SK-N-SH (cell line): ENCODE measurements around the gene MRPL23. TPM values are rescaled to one million over a fixed set of nuclear protein-coding genes. Genes with fewer than 3 reads are reported as not detected.

ENCODE experiments used
- CTCF ChIA-PET: fragments of 300-600, 350-600 bp; formaldehyde crosslinking; extraction: SDS; loops from one replicate; lab custom pipeline; 2021; lab: Yijun Ruan, JAX
- POLR2A ChIA-PET: fragments of 350-600 bp; sonication (Branson Sonifier 250); formaldehyde crosslinking; extraction: SDS; loops from one replicate; lab custom pipeline; 2020; ENCODE audit warnings: antibody characterized with exemption, inconsistent platforms; lab: Yijun Ruan, JAX
- DNase-seq: peaks from one replicate; pipeline ENCODE4 v3.0.0; 2012
- H2AFZ ChIP-seq: fragments of 200-600 bp; sonication (generic); 2 replicates; pipeline ENCODE4 v1.8.1; 2016; ENCODE audit warnings: antibody characterized with exemption, mild to moderate bottlenecking, low read depth
- H3F3A ChIP-seq: fragments of 200-600 bp; sonication (generic); replicated peaks from 2 replicates; pipeline ENCODE3; 2016; ENCODE audit warnings: antibody characterized with exemption, mild to moderate bottlenecking; ENCODE audit not compliant: insufficient read depth
- H3K27ac ChIP-seq, 2 experiments: fragments of 200-500 bp in 1 of 2; fragments of 200-600 bp in 1 of 2; sonication (Bioruptor generic) in 1 of 2; sonication (generic), shearing (Covaris generic) in 1 of 2; 2 replicates each; pipeline versions ENCODE4 v1.5.1 to v1.6.1; 2014 to 2016; ENCODE audit warnings: low read depth in 2 of 2, inconsistent platforms in 1 of 2, low read length in 1 of 2, mild to moderate bottlenecking in 1 of 2, mixed read lengths in 1 of 2
- H3K27me3 ChIP-seq: fragments of 200-600 bp; sonication (generic), shearing (Covaris generic); 2 replicates; pipeline ENCODE4 v1.6.1; 2016; ENCODE audit warnings: mixed run types; ENCODE audit not compliant: insufficient read depth
- H3K36me3 ChIP-seq, 2 experiments: fragments of 200-500 bp in 1 of 2; fragments of 200-600 bp in 1 of 2; sonication (Bioruptor generic) in 1 of 2; sonication (generic) in 1 of 2; replicated peaks in 1 of 2; 2 replicates each; pipeline versions ENCODE3 to v1.5.1; 2014 to 2016; ENCODE audit warnings: low read length in 1 of 2, mild to moderate bottlenecking in 1 of 2; ENCODE audit not compliant: insufficient read depth in 2 of 2, control insufficient read depth in 1 of 2
- H3K4me1 ChIP-seq, 2 experiments: fragments of 200-500 bp in 1 of 2; fragments of 200-600 bp in 1 of 2; sonication (Bioruptor generic) in 1 of 2; sonication (generic), shearing (Covaris generic) in 1 of 2; 2 replicates each; pipeline versions ENCODE4 v1.5.1 to v1.6.1; 2014 to 2016; ENCODE audit warnings: low read depth in 1 of 2, low read length in 1 of 2, mixed run types in 1 of 2; ENCODE audit not compliant: insufficient read depth in 2 of 2, control insufficient read depth in 1 of 2
- H3K4me2 ChIP-seq: fragments of 200-600 bp; sonication (generic), shearing (Covaris generic); 2 replicates; pipeline ENCODE4 v1.6.1; 2017; ENCODE audit warnings: mixed run types
- H3K4me3 ChIP-seq, 2 experiments: fragments of 200-500 bp in 1 of 2; fragments of 200-600 bp in 1 of 2; sonication (Bioruptor generic) in 1 of 2; sonication (generic), shearing (Covaris generic) in 1 of 2; 2 replicates each; pipeline versions ENCODE4 v1.5.1 to v1.8.1; 2014 to 2016; ENCODE audit warnings: low read depth in 2 of 2, inconsistent platforms in 1 of 2, low read length in 1 of 2, mild to moderate bottlenecking in 1 of 2, mixed read lengths in 1 of 2, moderate library complexity in 1 of 2
- H3K79me2 ChIP-seq: fragments of 200-600 bp; sonication (generic); 2 replicates; pipeline ENCODE4 v1.8.1; 2017; ENCODE audit warnings: mild to moderate bottlenecking; ENCODE audit not compliant: insufficient read depth
- H3K9ac ChIP-seq: fragments of 200-600 bp; sonication (generic); 2 replicates; pipeline ENCODE4 v1.6.1; 2017; ENCODE audit warnings: mixed run types
- H3K9me2 ChIP-seq: fragments of 200-600 bp; sonication (generic); 2 replicates; pipeline ENCODE4 v1.6.1; 2017; ENCODE audit warnings: mixed run types
- H3K9me3 ChIP-seq: fragments of 200-600 bp; sonication (generic); 2 replicates; pipeline ENCODE4 v1.6.1; 2017; ENCODE audit warnings: mixed run types, mild to moderate bottlenecking, moderate library complexity
- H4K20me1 ChIP-seq: fragments of 200-600 bp; sonication (generic); 2 replicates; pipeline ENCODE4 v1.6.1; 2017; ENCODE audit warnings: mild to moderate bottlenecking, mixed run types; ENCODE audit not compliant: insufficient read depth
- EP300 ChIP-seq, 2 experiments: IDR thresholded peaks; 2 replicates each; pipeline versions ENCODE4 v1.4.0 to v1.6.1; 2012; ENCODE audit warnings: borderline replicate concordance in 1 of 2, low read depth in 1 of 2, low read length in 1 of 2
- EZH2phosphoT487 ChIP-seq: fragments of 200-600 bp; sonication (generic); IDR thresholded peaks from 2 replicates; pipeline ENCODE4 v1.6.1; 2017; ENCODE audit warnings: low read depth, mixed run types, mild to moderate bottlenecking, antibody characterized with exemption, moderate library complexity, borderline replicate concordance
- FOSL2 ChIP-seq: IDR thresholded peaks from 2 replicates; pipeline ENCODE4 v1.4.0; 2012; ENCODE audit warnings: low read depth, mild to moderate bottlenecking, moderate library complexity, borderline replicate concordance
- FOXJ3 ChIP-seq: sonication (generic); formaldehyde crosslinking; IDR thresholded peaks from 2 replicates; pipeline ENCODE4 v1.5.1; 2020; ENCODE audit warnings: mild to moderate bottlenecking, missing genetic modification reagents
- IRF3 ChIP-seq: fragments of 150-350 bp; IDR thresholded peaks from 2 replicates; pipeline ENCODE4 v1.6.1; 2016; ENCODE audit warnings: mild to moderate bottlenecking, low read depth, low read length
- JUND ChIP-seq: IDR thresholded peaks from 2 replicates; pipeline ENCODE4 v1.4.0; 2012
- MEF2A ChIP-seq: IDR thresholded peaks from 2 replicates; pipeline ENCODE4 v1.4.0; 2012; ENCODE audit warnings: low read depth, borderline replicate concordance
- MXI1 ChIP-seq: IDR thresholded peaks from 2 replicates; pipeline ENCODE4 v1.6.1; 2012; ENCODE audit warnings: mild to moderate bottlenecking, low read depth, low read length, improper control_type of control experiment
- NRF1 ChIP-seq: IDR thresholded peaks from 2 replicates; pipeline ENCODE4 v1.6.1; 2012; ENCODE audit warnings: low read depth, mild to moderate bottlenecking, low read length
- RAD21 ChIP-seq: IDR thresholded peaks from 2 replicates; pipeline ENCODE4 v1.6.1; 2012; ENCODE audit warnings: mild to moderate bottlenecking, low read length
- RFX5 ChIP-seq: IDR thresholded peaks from 2 replicates; pipeline ENCODE4 v1.6.1; 2012; ENCODE audit warnings: mild to moderate bottlenecking, improper control_type of control experiment, low read length
- SMC3 ChIP-seq: IDR thresholded peaks from 2 replicates; pipeline ENCODE4 v1.6.1; 2012; ENCODE audit warnings: low read depth, low read length, improper control_type of control experiment
- TCF12 ChIP-seq: IDR thresholded peaks from 2 replicates; pipeline ENCODE4 v1.4.0; 2012
- USF1 ChIP-seq: IDR thresholded peaks from 2 replicates; pipeline ENCODE4 v1.4.0; 2012; ENCODE audit warnings: low read depth, borderline replicate concordance
- ZBTB33 ChIP-seq: IDR thresholded peaks from 2 replicates; pipeline ENCODE4 v1.4.0; 2012; ENCODE audit warnings: low read depth, borderline replicate concordance
- WGBS: methylation state at CpG from one replicate; pipeline ENCODE4 v1.1.6; 2017; ENCODE audit warnings: low lambda C conversion rate; 5-methylcytosine and 5-hydroxymethylcytosine counted together
- polyA plus RNA-seq, 3 experiments: library from polyadenylated mRNA; depleted of rRNA; stranded (reverse); fragments of >200 nt; gene quantifications; 2 replicates each; pipeline ENCODE4 v1.2.3, GENCODE V29; 2012

MRPL23 gene
- polyA plus RNA-seq, 1 of the 3 experiments (the other 2 are of a cell fraction) = 264 TPM

GRCh38 chr11:1921574-1922141 is 25.5 kb upstream of the MRPL23 start:
- WGBS = 35% methylated on average over 9 of the region's 18 CpGs
- peak; percentile 53; the same call in 1 of the 2 replicates for TF ChIP-seq MXI1
- TF ChIP-seq ZBTB33 = no peak
- Histone ChIP-seq H3K4me2 (no peak overlapping the region), H3K9me2 (no peaks in the 10 kb centered on the region), H3K79me2 (no peaks in the 10 kb centered on the region), H3K4me1 (peaks cover 0 to 21% of the 10 kb centered on the region in 2 experiments; a peak in 1 of 4 replicates), H3K27me3 (no peaks in the 10 kb centered on the region), H3K9ac (no peak overlapping the region), H3K27ac (no peak overlapping the region; a peak in 1 of 4 replicates), H3K4me3 (no peak overlapping the region), H4K20me1 (no peaks in the 10 kb centered on the region), H3K9me3 (no peaks in the 10 kb centered on the region), H3K36me3 (no peaks in the 10 kb centered on the region), H3F3A (no peaks in the 10 kb centered on the region), H2AFZ (no peak overlapping the region)
- DNase-seq = peak; percentile 72
- POLR2A ChIA-PET = interaction anchor here (1.1 kb wide), 1 partner anchor 39 kb away, joined by 3 read pairs; no protein-coding TSS in a partner anchor
- CTCF ChIA-PET = interaction anchor here (0.8 to 5.1 kb wide), 13 partner anchors 14 to 270 kb away, joined by 3 to 40 read pairs (median 4); partner anchors contain the start of genes PRR33 and TNNI2

GRCh38 chr11:1922481-1923081 is 24.6 kb upstream of the MRPL23 start:
- no peaks in the 10 kb centered on the region for H3K9me2 ChIP-seq
- no peaks in the 10 kb centered on the region for H3K36me3 ChIP-seq
- H3K27ac ChIP-seq = no peak overlapping the region
- POLR2A ChIA-PET = no interaction called here
- no peak for DNase-seq
- no peaks in the 10 kb centered on the region for H3F3A ChIP-seq
- no peaks in the 10 kb centered on the region for H3K79me2 ChIP-seq
- TF ChIP-seq JUND (no peak), RAD21 (no peak), EP300 (IDR thresholded peaks at IDR 0.05; ENCODE audit: borderline replicate concordance in 1 of 2, low read depth in 1 of 2, low read length in 1 of 2) (no peak), RFX5 (no peak), SMC3 (no peak), FOXJ3 (no peak), MXI1 (no peak), MEF2A (no peak), EZH2phosphoT487 (no peak), NRF1 (no peak), IRF3 (no peak), USF1 (no peak), TCF12 (no peak), FOSL2 (no peak)
- peaks cover 0 to 15% of the 10 kb centered on the region in 2 experiments; a peak in 1 of 4 replicates for H3K4me1 ChIP-seq
- CTCF ChIA-PET = interaction anchor here (0.6 to 5.1 kb wide), 10 partner anchors 13 to 271 kb away, joined by 3 to 40 read pairs (median 3); partner anchors contain the start of gene TNNI2
- no peaks in the 10 kb centered on the region for H3K9me3 ChIP-seq
- H3K27me3 ChIP-seq = no peaks in the 10 kb centered on the region
- H3K4me2 ChIP-seq = no peak overlapping the region
- 79% methylated on average over 8 of the region's 14 CpGs for WGBS
- no peak overlapping the region for H3K4me3 ChIP-seq
- H4K20me1 ChIP-seq = no peaks in the 10 kb centered on the region
- no peak overlapping the region for H2AFZ ChIP-seq
- H3K9ac ChIP-seq = no peak overlapping the region
